GM21576 (cell line): ENCODE measurements around the gene TP53BP2.
"Not testable (repeated sequence)": the region's sequence is repeated elsewhere in the genome, so short reads cannot be mapped to it uniquely, and the experiment has no call there.

Experiments used
- ATAC-seq: cut with Tn5 transposase; IDR thresholded peaks from one replicate; pipeline ENCODE4 v1.9.1; 2021; ENCODE audit warnings: mild to moderate bottlenecking, moderate library complexity; ENCODE audit not compliant: unreplicated experiment

The TP53BP2 gene

GRCh38 chr1:223853275-223853674, 7.5 kb upstream of the TP53BP2 start:
- ATAC-seq, result no peak

GRCh38 chr1:223852337-223852736, 6.6 kb upstream of the TP53BP2 start:
- ATAC-seq, result no peak

- no peak for ATAC-seq
Observed at GRCh38 chr1:223849352-223850254, 3.9 kb upstream of the TP53BP2 start.

GRCh38 chr1:223848536-223848935, 2.8 kb upstream of the TP53BP2 start:
- no peak for ATAC-seq

- ATAC-seq, result no peak
Observed at GRCh38 chr1:223847781-223848345, 2.1 kb upstream of the TP53BP2 start.

- peak; percentile 19 for ATAC-seq
Observed at GRCh38 chr1:223845037-223845809, 524 bp downstream of the TP53BP2 start.

GRCh38 chr1:223844787-223845036, 1.0 kb downstream of the TP53BP2 start:
- no peak for ATAC-seq

GRCh38 chr1:223843934-223844786, 1.6 kb downstream of the TP53BP2 start:
- no peak for ATAC-seq

- no peak for ATAC-seq
Observed at GRCh38 chr1:223842784-223843183, 3.0 kb downstream of the TP53BP2 start.

- ATAC-seq, result not testable (repeated sequence)
Observed at GRCh38 chr1:223841977-223842623, 3.6 kb downstream of the TP53BP2 start.

- no peak for ATAC-seq
Observed at GRCh38 chr1:223840254-223840653, 5.5 kb downstream of the TP53BP2 start.

- no peak for ATAC-seq
Observed at GRCh38 chr1:223838125-223838854, 7.5 kb downstream of the TP53BP2 start.

GRCh38 chr1:223837687-223838086, 8.1 kb downstream of the TP53BP2 start:
- no peak for ATAC-seq

- ATAC-seq, result no peak
Observed at GRCh38 chr1:223837206-223837605, 8.5 kb downstream of the TP53BP2 start.

- ATAC-seq, result no peak
Observed at GRCh38 chr1:223836586-223836985, 9.2 kb downstream of the TP53BP2 start.

- ATAC-seq, result no peak
Observed at GRCh38 chr1:223835754-223836153, 10.0 kb downstream of the TP53BP2 start.

- ATAC-seq, result no peak
Observed at GRCh38 chr1:223834660-223835263, 11.0 kb downstream of the TP53BP2 start.

GRCh38 chr1:223833948-223834347, 11.8 kb downstream of the TP53BP2 start:
- ATAC-seq, result no peak

- peak; percentile 45 for ATAC-seq
Observed at GRCh38 chr1:223832637-223832943, 13.2 kb downstream of the TP53BP2 start.
